AG10803 (cell line): ENCODE measurements around the gene LRP10.
A peak's percentile ranks its signal among the peaks of the same experiment; 100 is the strongest.

Experiments used
- DNase-seq: peaks from one replicate; pipeline ENCODE4 v3.0.0; 2010; ENCODE audit warnings: low read depth
- H3K4me3 ChIP-seq: 2 replicates; pipeline ENCODE4 v1.5.1; 2011; ENCODE audit warnings: mild to moderate bottlenecking, low read length, control low read depth
- CTCF ChIP-seq: conservative IDR thresholded peaks from 2 replicates; pipeline ENCODE4 v1.5.1; 2011; ENCODE audit warnings: mild to moderate bottlenecking, low read length, control low read depth, inconsistent platforms

Gene LRP10

GRCh38 chr14:22882529-22883172, 11.1 kb downstream of the LRP10 start:
- peak; percentile 18 for DNase-seq
- no peak overlapping the region for H3K4me3 ChIP-seq
- no peak for TF ChIP-seq CTCF

GRCh38 chr14:22883173-22883976, 11.8 kb downstream of the LRP10 start, which contains the start of gene REM2:
Gene REM2 (plus strand): TSS chr14:22883222. CDS start chr14:22883288, 66 bp downstream.
- no peak for DNase-seq
- H3K4me3 ChIP-seq: no peak within 1 kb of the TSS
- no peak for TF ChIP-seq CTCF

GRCh38 chr14:22884076-22884737, 12.7 kb downstream of the LRP10 start:
- no peak overlapping the region for H3K4me3 ChIP-seq

GRCh38 chr14:22884738-22885523, 13.4 kb downstream of the LRP10 start:
- no peak for TF ChIP-seq CTCF
- H3K4me3 ChIP-seq: no peak overlapping the region
- DNase-seq: no peak

More at GRCh38 chr14:22884076-22884737, 12.7 kb downstream of the LRP10 start:
- no peak for TF ChIP-seq CTCF
- no peak for DNase-seq

- no peak overlapping the region for H3K4me3 ChIP-seq
- DNase-seq: no peak
- TF ChIP-seq CTCF: no peak
Measured at GRCh38 chr14:22885975-22886374, 14.4 kb downstream of the LRP10 start.

- peak; percentile 59 for DNase-seq
- peak overlapping the region; percentile 71 for H3K4me3 ChIP-seq
- no peak for TF ChIP-seq CTCF
Measured at GRCh38 chr14:22886500-22887259, 15.1 kb downstream of the LRP10 start.
